Measurements from ENCODE around the gene CDH23.

DNA sequence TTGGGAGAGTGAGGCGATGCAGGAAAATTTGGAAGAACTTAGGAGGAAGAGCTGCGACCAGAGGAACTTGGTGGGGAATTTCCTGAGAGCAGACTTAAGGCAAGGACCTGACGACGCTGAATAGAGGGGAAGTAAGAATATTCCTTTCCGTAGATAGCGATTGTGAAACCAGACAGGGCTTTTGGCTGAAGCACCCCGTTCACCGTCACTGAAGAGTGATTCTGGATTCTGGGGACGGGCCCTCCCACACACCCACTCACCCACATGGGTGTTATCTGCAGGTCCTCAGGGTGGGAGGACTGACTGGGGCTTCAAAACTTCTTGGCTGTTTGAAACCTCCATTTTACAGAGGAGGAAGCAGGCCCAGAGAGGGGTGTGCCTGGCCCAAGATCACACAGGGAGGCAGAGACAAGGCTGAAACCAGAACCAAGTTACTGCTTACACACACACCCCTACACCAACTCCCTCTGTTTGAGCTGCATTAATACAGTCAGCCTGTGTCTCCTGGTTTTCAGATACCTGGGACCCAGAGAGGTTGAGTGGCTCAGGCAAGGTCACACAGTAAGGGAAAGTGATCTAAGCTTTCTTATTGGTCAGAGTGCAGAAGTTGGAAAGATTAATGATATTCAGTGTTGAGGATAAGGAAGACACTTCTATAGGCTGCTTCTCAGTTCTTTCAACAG is 37.2 kb upstream of the CDH23 start:
- no peak for TF ChIP-seq EZH2phosphoT487 (IDR thresholded peaks at IDR 0.05; ENCODE audit: borderline replicate concordance, low read length)
- TF ChIP-seq, protein P1, sequence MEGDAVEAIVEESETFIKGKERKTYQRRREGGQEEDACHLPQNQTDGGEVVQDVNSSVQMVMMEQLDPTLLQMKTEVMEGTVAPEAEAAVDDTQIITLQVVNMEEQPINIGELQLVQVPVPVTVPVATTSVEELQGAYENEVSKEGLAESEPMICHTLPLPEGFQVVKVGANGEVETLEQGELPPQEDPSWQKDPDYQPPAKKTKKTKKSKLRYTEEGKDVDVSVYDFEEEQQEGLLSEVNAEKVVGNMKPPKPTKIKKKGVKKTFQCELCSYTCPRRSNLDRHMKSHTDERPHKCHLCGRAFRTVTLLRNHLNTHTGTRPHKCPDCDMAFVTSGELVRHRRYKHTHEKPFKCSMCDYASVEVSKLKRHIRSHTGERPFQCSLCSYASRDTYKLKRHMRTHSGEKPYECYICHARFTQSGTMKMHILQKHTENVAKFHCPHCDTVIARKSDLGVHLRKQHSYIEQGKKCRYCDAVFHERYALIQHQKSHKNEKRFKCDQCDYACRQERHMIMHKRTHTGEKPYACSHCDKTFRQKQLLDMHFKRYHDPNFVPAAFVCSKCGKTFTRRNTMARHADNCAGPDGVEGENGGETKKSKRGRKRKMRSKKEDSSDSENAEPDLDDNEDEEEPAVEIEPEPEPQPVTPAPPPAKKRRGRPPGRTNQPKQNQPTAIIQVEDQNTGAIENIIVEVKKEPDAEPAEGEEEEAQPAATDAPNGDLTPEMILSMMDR (IDR thresholded peaks at IDR 0.05; ENCODE audit: low read depth, low read length, poor library complexity, severe bottlenecking) = no peak
